Astrocyte of the cerebellum (primary cell): ENCODE results near the gene SRPX.

Experiments used
- DNase-seq: peaks from one replicate; pipeline ENCODE4 v3.0.0-alpha.2; 2011; ENCODE audit warnings: low read depth
- H3K4me3 ChIP-seq: 2 replicates; pipeline ENCODE4 v1.5.1; 2011; ENCODE audit warnings: mild to moderate bottlenecking, low read depth, low read length, moderate library complexity
- CTCF ChIP-seq: IDR thresholded peaks from 2 replicates; pipeline ENCODE4 v1.5.1; 2012; ENCODE audit warnings: low read length, low read depth, moderate library complexity, mild to moderate bottlenecking; ENCODE audit errors: missing control alignments
- in situ Hi-C: cut with HindIII; loops from 2 replicates; pipeline ENCODE4 v1.10.0; 2017; ENCODE audit warnings: low sequenced_read_pairs

SRPX gene

DNA sequence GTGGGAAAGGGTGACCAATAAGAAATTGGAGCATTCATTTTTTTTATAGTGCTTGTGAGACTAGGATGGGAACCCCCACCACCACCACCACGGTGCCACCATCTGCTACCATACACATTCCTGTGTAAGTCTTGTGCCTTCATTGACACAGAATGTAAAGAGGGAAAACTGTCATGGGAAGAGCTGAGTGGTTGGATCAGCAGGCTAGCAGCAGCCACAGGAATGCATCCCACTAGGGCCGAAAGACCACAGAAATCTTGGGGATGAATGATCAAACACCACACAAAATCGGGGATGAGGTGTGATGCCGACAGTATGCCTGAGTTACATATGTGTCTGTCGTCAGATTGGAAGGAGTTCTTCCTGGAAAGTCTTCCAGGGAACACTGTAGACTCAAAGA lies 69.2 kb downstream of the SRPX start:
- TF ChIP-seq CTCF: no peak
- DNase-seq: peak; percentile 81
- in situ Hi-C loops: no loop called here
- H3K4me3 ChIP-seq: no peak overlapping the region

GRCh38 chrX:38150993-38151392 lies 69.7 kb downstream of the SRPX start:
- no peak overlapping the region for H3K4me3 ChIP-seq
- DNase-seq: no peak
- no peak for TF ChIP-seq CTCF
- in situ Hi-C loops: no loop called here

- peak; percentile 46 for DNase-seq
- in situ Hi-C loops: no loop called here
- TF ChIP-seq CTCF: no peak
Observed at GRCh38 chrX:38149016-38149415, 71.7 kb downstream of the SRPX start.

DNA sequence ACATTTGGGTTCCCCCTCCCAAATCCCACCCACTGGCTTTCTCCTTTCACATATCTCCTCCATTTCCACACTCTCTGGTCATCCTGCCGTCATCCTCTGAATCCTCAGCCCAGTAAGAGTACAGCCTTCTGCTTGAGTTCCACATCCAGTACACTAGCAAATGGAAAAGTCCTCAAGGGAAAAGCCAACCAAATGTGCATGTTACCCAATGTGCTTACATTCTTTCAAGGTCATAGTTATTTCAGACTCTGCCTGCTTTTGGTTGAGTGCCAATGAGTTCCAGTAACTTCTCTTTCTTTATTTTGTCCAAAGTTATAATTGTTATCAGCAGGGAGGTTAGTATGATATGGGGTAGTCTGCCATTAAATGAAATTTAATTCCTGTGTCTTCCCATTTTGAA lies 78.1 kb downstream of the SRPX start:
- DNase-seq: peak; percentile 34
- TF ChIP-seq CTCF: no peak
- in situ Hi-C loops: no loop called here
- no peak overlapping the region for H3K4me3 ChIP-seq

More at GRCh38 chrX:38149016-38149415, 71.7 kb downstream of the SRPX start:
- no peak overlapping the region for H3K4me3 ChIP-seq

GRCh38 chrX:38138900-38139299 lies 81.8 kb downstream of the SRPX start:
- no peak for TF ChIP-seq CTCF
- no peak for DNase-seq
- in situ Hi-C loops: no loop called here
- H3K4me3 ChIP-seq: no peak overlapping the region

- DNase-seq: no peak
- TF ChIP-seq CTCF: no peak
- in situ Hi-C loops: no loop called here
- H3K4me3 ChIP-seq: no peak overlapping the region
Observed at GRCh38 chrX:38138157-38138891, 82.3 kb downstream of the SRPX start.
